Spleen (tissue), 11 donors: ENCODE data around the gene SYNRG. TPM values are rescaled to one million over a fixed set of nuclear protein-coding genes. Genes with fewer than 3 reads are reported as not detected.

Experiments
- DNase-seq: peaks from one replicate; pipeline ENCODE4 v3.0.0-alpha.2; 2020
- H3K27ac ChIP-seq, 8 donors: fragments of 200-600 bp; sonication (generic) in 7 of 8; 1 replicate in 4 of 8; 2 replicates in 4 of 8; pipeline versions ENCODE4 v1.5.0 to v1.8.0; 2016 to 2021; ENCODE audit warnings: inconsistent platforms in 4 of 8, mild to moderate bottlenecking in 4 of 8, moderate library complexity in 1 of 8
- H3K27me3 ChIP-seq, 7 donors: fragments of 200-600 bp; sonication (generic) in 6 of 7; replicated peaks in 1 of 7; 1 replicate in 4 of 7; 2 replicates in 3 of 7; pipeline versions ENCODE4 v1.5.0 to v1.8.0; 2016 to 2021; ENCODE audit warnings: inconsistent platforms in 3 of 7, mild to moderate bottlenecking in 1 of 7
- H3K36me3 ChIP-seq, 6 donors: fragments of 200-600 bp; sonication (generic) in 5 of 6; 1 replicate in 4 of 6; 2 replicates in 2 of 6; pipeline versions ENCODE4 v1.5.0 to v1.8.0; 2016 to 2021; ENCODE audit warnings: inconsistent platforms in 2 of 6
- H3K4me1 ChIP-seq, 6 donors: fragments of 200-600 bp; sonication (generic) in 5 of 6; 1 replicate in 3 of 6; 2 replicates in 3 of 6; pipeline versions ENCODE4 v1.5.0 to v1.8.0; 2016 to 2021; ENCODE audit warnings: inconsistent platforms in 3 of 6
- H3K4me3 ChIP-seq, 8 donors: fragments of 200-600 bp; sonication (generic) in 7 of 8; 1 replicate in 4 of 8; 2 replicates in 4 of 8; pipeline versions ENCODE4 v1.5.0 to v1.8.0; 2016 to 2021; ENCODE audit warnings: inconsistent platforms in 4 of 8, mild to moderate bottlenecking in 4 of 8, moderate library complexity in 2 of 8
- H3K9me3 ChIP-seq, 8 donors: fragments of 200-600 bp; sonication (generic) in 7 of 8; 1 replicate in 4 of 8; 2 replicates in 4 of 8; pipeline versions ENCODE4 v1.5.0 to v1.8.0; 2016 to 2021; ENCODE audit warnings: inconsistent platforms in 4 of 8
- CTCF ChIP-seq, 11 experiments: fragments of 200-600 bp in 7 of 11; fragments of 450-650 bp in 4 of 11; sonication (generic) in 4 of 11; IDR thresholded peaks in 8 of 11; conservative IDR thresholded peaks in 3 of 11; 1 replicate in 7 of 11; 2 replicates in 4 of 11; pipeline versions ENCODE4 v1.4.0 to v1.8.0; 2016 to 2021; ENCODE audit warnings: antibody characterized with exemption in 11 of 11, inconsistent platforms in 4 of 11, mild to moderate bottlenecking in 1 of 11
- POLR2A ChIP-seq, 3 donors: fragments of 450-650 bp; IDR thresholded peaks; one replicate each; pipeline ENCODE4 v1.5.1; 2017; ENCODE audit warnings: antibody characterized with exemption in 3 of 3, mild to moderate bottlenecking in 1 of 3
- POLR2AphosphoS5 ChIP-seq, 3 donors: sonication (generic); formaldehyde crosslinking; IDR thresholded peaks; one replicate each; pipeline ENCODE4 v1.5.1; 2017; ENCODE audit warnings: antibody characterized with exemption in 3 of 3
- WGBS, 5 donors: extraction: QIAGEN DNeasy Blood & Tissue Kit in 3 of 5; methylation state at CpG; one replicate each; pipeline versions ENCODE4 v1.1.5 to v1.1.7; 2013 to 2018; 5-methylcytosine and 5-hydroxymethylcytosine counted together
- intact Hi-C: fragments of 100-400 bp; cut with DNase I; formaldehyde crosslinking; loops from one replicate; pipeline ENCODE4 v1.15.0; 2023; ENCODE audit warnings: low total_unique reads
- microRNA-seq, 3 donors: library from miRNA; unstranded; fragments of <30 nt; microRNA quantifications; one replicate each; pipeline versions ENCODE4 to v1.1.0, GENCODE V29; 2019 to 2020
- polyA plus RNA-seq, 3 donors: library from polyadenylated mRNA; stranded (reverse); fragments of 200-250 nt; gene quantifications; one replicate each; pipeline ENCODE4 v1.2.1, GENCODE V29; 2013
- small RNA-seq, 4 donors: library from RNA; depleted of rRNA; stranded (forward); fragments of <200 nt; gene quantifications; one replicate each; pipeline ENCODE3, GENCODE V24; 2016
- total RNA-seq, 7 donors: library from RNA; depleted of rRNA in 3 of 7; stranded (reverse); fragments of >200 nt in 3 of 7; fragmentation: NEBNext Ultra II Directional in 4 of 7; extraction: Animal tissue kit (Norgen Biotek cat#: 25700) in 4 of 7; gene quantifications; one replicate each; pipeline versions ENCODE4 v1.1.0 to v1.2.1, GENCODE V29; 2016 to 2021
- donor health status: healthy with polysubstance abuse.
- donor health status: DM: no; HTN: no; CAD: no; lungs with moderate emphysema.
- donor health status: DM: no; HTN: no; CAD: no.
- donor health status: Bipolar disorder and iron deficiency.
- donor health status: healthy.
- donor health status: DM: no; HTN: no; CAD: no.
- donor health status: DM: yes; HTN: yes; CAD: no.

Gene SYNRG
- total and polyA plus RNA-seq, 10 donors = 10.9 to 91.3 (median 69.8) TPM

- 65 to 71% (median 65%) methylated on average over 7 of the region's 7 CpGs for WGBS, 5 donors
- no peak for DNase-seq
- H3K36me3 ChIP-seq = peaks cover 0 to 100% (median 89%) of the 10 kb centered on the region in 6 donors
- H3K4me3 ChIP-seq = no peak overlapping the region
- no peaks in the 10 kb centered on the region for H3K4me1 ChIP-seq
- TF ChIP-seq CTCF (IDR thresholded peaks at IDR 0.05 in 8 of 11, conservative IDR thresholded peaks at IDR 0.05 in 3 of 11) (no peak), POLR2A (IDR thresholded peaks at IDR 0.05) (no peak), POLR2AphosphoS5 (IDR thresholded peaks at IDR 0.05) (no peak)
- H3K9me3 ChIP-seq = no peaks in the 10 kb centered on the region
- no peaks in the 10 kb centered on the region for H3K27me3 ChIP-seq
- intact Hi-C loops = no loop called here
- H3K27ac ChIP-seq = no peak overlapping the region
Observed at GRCh38 chr17:37470181-37470580, 139.0 kb downstream of the SYNRG start.

- DNase-seq = no peak
- peaks cover 0 to 100% (median 62%) of the 10 kb centered on the region in 6 donors for H3K36me3 ChIP-seq
- TF ChIP-seq POLR2A (IDR thresholded peaks at IDR 0.05) (no peak), CTCF (IDR thresholded peaks at IDR 0.05 in 8 of 11, conservative IDR thresholded peaks at IDR 0.05 in 3 of 11) (no peak), POLR2AphosphoS5 (IDR thresholded peaks at IDR 0.05) (no peak)
- 93 to 100% (median 97%) methylated on average over 1 of the region's 1 CpG for WGBS, 5 donors
- H3K27ac ChIP-seq = no peak overlapping the region
- H3K9me3 ChIP-seq = no peaks in the 10 kb centered on the region
- intact Hi-C loops = no loop called here
- no peaks in the 10 kb centered on the region for H3K27me3 ChIP-seq
- H3K4me3 ChIP-seq = no peak overlapping the region
- H3K4me1 ChIP-seq = no peaks in the 10 kb centered on the region
Observed at GRCh38 chr17:37466471-37466870, 142.7 kb downstream of the SYNRG start.

GRCh38 chr17:37465069-37465616 lies 144.1 kb downstream of the SYNRG start:
- intact Hi-C loops = no loop called here
- Histone ChIP-seq H3K36me3 (peaks cover 0 to 99% (median 52%) of the 10 kb centered on the region in 6 donors), H3K27me3 (no peaks in the 10 kb centered on the region), H3K4me3 (no peak overlapping the region), H3K27ac (no peak overlapping the region), H3K4me1 (no peaks in the 10 kb centered on the region), H3K9me3 (no peaks in the 10 kb centered on the region)
- WGBS, 5 donors = 93 to 100% (median 97%) methylated on average over 7 of the region's 7 CpGs
- TF ChIP-seq POLR2A (IDR thresholded peaks at IDR 0.05) (no peak), POLR2AphosphoS5 (IDR thresholded peaks at IDR 0.05) (no peak), CTCF (IDR thresholded peaks at IDR 0.05 in 8 of 11, conservative IDR thresholded peaks at IDR 0.05 in 3 of 11) (no peak)
- DNase-seq = no peak

Small RNA genes within 50 kb of the gene (microRNA-seq; reads per million reads assigned to microRNA genes)
- gene MIR378J = 0 reads per million in 3 donors

Small RNA genes within 50 kb of the gene (small RNA-seq; reads per million reads assigned to genes)
- gene MIR378J = 0 reads per million in 4 donors

Other genes starting within 250 kb of the SYNRG start
- gene C17orf78, start 233.4 kb downstream of the SYNRG start, total RNA-seq = not detected
- gene C17orf78, start 233.4 kb downstream of the SYNRG start, polyA plus RNA-seq = not detected
- gene ACACA, start 202.6 kb downstream of the SYNRG start, total RNA-seq = 10 to 100 TPM; 23.6 to 50.8 (median 32.2) TPM
- gene ACACA, start 202.6 kb downstream of the SYNRG start, polyA plus RNA-seq = 1 to 10 TPM; 3.2 to 8.3 (median 4.8) TPM
- 10 to 100 TPM; 13.7 to 31.8 (median 24.0) TPM for gene TADA2A, start 202.5 kb downstream of the SYNRG start, total RNA-seq
- gene TADA2A, start 202.5 kb downstream of the SYNRG start, polyA plus RNA-seq = 1 to 10 TPM; 7.8 to 9.4 (median 8.1) TPM
- 10 to 100 TPM in 1 of 7 donors, 1 to 10 TPM in 6; 2.6 to 16.3 (median 4.4) TPM for gene DUSP14, start 119.5 kb downstream of the SYNRG start, total RNA-seq
- gene DUSP14, start 119.5 kb downstream of the SYNRG start, polyA plus RNA-seq = 1 to 10 TPM; 2.7 to 3.6 (median 3.4) TPM
- gene DDX52, start 34.0 kb upstream of the SYNRG start, total RNA-seq = 10 to 100 TPM; 18.2 to 28.1 (median 20.9) TPM
- 10 to 100 TPM in 1 of 3 donors, 1 to 10 TPM in 2; 7.8 to 11.1 (median 8.3) TPM for gene DDX52, start 34.0 kb upstream of the SYNRG start, polyA plus RNA-seq
- gene HNF1B, start 135.6 kb upstream of the SYNRG start, total RNA-seq = not detected
- gene HNF1B, start 135.6 kb upstream of the SYNRG start, polyA plus RNA-seq = under 1 TPM; 0.06 to 0.12 (median 0.07) TPM